CD4-positive, alpha-beta T cell treated with Interleukin-4 for 1 hour (primary cell): Measurements from ENCODE around the gene IGF2BP1.
"Not testable (repeated sequence)": the region's sequence is repeated elsewhere in the genome, so short reads cannot be mapped to it uniquely, and the experiment has no call there.

Experiments used
- DNase-seq, 2 donors: peaks; one replicate each; pipeline ENCODE4 v3.0.0-alpha.2; 2020 to 2022

IGF2BP1 gene

DNA sequence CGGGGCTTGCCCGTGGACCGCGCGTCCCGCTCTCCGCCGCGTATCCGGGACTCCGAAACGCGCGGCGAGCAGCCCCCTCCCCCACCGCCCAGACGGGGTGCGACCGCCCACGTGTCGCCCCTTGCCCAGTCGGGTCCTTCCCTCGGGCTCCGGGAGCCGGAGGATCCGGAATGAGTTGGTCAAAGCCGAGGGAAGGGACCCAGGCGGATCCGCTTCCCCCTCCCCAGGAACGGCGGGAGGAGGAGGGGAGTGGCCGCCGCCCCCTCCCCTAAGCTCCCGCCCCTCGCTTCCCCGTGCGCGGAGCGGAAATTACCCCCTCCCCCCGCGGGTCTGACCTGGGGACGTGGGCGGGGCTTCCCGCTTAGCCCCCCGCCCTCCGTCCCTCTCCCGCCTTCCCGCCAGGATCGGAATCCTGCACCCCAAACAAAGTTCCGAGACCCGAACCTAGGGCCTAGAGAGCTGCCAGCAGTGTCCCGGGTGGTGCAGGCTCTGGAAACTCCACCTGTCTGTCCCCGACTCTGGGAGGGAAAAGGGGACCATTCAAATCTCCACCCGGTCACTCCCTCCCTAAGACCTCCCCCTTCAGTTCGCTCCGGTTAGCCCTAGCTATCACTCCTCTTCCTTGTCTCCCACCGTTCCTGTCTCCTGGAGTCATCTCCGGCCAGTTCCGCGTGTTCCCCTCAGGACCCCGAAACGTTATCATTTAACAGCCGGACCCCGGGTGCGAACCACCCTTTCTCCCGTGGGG, 1.0 kb upstream of the IGF2BP1 start:
- DNase-seq = no peak

DNA sequence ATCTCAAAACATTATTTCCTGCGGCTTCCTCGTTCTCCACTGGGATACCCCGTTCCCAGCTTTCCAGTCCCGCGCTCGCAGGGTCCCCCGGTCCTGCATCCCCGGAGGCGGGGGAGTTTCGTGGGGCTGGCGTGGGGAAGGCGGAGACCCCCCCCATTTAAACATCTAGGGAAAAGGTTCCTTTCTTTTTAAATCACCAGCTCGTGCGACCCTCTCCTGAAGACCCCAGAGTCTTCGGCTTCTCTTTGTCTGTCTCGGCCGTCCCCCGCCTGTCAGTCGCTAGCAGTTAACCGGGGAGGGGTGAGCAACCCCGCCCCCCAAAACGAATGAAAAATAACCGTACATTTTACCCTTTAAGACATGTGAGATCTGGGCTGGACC, 473 bp upstream of the IGF2BP1 start:
- no peak for DNase-seq

DNA sequence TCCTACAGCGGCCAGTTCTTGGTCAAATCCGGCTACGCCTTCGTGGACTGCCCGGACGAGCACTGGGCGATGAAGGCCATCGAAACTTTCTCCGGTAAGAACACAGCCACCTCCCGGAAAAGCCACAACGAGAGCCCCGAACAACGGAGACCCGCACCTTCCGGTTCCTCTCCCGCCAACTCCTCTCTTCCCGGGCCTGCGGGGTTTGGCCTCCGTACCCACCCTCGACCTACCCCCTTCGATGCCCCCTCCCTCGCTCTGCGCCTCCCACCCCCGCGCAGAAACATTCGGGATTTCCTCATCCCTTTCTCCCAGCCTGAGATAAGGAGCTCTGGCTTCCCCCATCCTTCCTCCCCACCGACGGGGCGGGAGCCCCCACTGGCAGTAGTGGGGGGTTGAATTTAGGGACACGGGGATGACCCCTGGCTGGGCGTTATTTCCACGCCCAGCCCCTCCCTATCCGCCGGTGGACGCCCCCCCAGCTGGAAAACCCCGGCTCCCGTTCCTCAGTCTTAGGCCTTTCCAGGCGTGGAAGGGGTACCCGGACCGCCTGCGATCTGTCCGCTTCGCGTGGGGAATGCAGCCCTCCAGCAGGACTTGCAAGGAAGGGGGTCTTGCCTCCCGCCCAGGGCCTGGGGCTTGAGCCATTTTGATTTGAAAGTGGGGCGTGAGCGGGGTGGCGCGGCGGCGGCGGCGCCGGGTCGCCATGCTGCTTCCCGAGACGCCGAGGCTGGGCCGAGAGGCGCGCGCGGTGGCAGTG, 822 bp downstream of the IGF2BP1 start:
- DNase-seq = no peak

DNA sequence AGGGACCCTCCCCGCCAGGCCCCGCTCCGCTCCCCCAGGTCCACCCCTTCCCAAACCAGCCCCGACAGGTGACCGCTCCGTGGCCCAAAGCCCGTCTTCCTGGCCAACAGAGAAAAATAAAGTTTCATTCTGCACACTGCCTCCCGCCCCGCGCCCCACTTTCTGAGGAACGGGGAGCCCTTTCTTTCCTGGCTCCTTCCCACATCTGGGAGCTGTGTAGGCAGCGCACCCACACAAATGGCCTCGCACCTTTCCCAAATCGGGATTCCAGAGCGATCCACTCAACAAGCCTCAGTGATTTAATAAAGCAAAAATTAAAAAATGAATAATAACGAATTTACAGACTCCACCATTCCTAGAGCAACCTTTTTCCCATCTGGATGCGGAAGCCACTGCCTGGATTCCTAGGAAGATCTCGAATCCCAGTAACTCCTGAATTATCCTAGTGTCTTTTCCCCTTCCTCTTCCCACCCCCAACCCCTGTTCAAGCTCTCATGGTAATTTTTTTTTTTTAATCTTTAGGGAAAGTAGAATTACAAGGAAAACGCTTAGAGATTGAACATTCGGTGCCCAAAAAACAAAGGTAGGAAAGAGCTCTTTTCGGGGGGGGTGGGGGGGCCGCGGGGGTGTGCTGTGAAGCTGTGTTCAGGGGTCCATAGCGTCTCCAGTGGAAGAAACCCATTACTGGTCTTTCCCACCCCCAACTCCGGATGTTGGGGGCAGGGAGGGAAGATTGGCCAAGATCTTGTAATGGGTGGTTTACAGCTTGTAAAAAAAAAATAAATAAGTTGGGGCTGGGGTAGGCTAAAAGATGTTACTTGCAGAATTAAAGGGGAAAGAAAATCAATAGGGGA, 1.6 kb downstream of the IGF2BP1 start:
- no peak for DNase-seq

DNA sequence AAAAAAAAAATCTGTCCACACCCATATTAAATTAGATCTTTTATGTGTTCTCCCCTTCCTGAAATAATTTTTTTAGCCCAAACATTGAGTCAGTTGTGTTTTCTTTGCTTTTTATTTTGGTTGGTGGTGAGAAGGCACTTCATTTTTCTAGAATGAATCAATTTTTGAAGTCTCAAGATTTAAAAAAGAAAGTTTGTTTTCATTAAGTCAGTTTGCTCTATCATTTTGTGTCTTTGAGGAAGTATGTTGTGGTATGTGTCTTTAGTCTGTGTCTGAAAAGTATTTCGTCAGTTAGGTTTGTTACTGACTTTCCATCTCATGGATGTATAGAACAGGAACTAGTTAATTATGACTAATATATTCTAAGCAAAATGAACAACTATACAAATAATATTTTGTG, 3.8 kb downstream of the IGF2BP1 start:
- DNase-seq = no peak

DNA sequence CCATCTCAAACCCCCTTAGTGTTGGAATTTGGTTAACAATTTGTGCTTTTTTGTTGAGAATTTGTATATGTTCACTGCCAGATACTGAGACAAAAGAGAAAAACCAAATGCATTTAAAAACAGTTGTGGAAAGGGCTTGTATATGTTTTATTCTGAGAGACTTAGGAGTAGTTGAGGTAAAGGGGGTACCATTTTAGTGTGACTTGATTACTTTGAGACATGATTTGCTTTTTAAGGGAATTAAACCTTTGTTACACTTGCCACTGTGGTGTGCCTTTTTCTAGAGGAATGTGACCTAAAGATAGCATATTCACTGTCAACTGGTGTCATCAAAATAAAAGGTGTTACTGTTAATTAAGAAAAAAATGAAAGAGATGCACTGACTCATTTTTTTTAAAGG, 4.5 kb downstream of the IGF2BP1 start:
- no peak for DNase-seq

DNA sequence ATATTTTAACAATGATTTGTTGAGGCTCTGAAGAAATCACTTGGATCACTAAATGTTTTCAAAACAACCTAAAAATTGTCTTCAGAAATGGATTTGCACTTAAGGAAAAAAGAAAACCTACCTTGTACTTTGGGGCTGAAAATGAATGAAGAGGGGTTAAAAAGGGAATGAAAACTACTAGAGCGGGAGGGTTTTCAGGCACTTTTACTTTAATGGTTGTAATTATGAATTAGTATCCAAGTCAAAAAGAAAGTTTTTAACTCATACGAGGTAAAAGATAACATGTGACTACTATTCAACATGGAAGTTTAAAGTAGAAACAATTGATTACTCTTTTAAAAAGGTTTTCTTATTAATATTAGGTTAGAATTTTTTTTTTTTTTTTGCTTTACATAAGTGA, 5.1 kb downstream of the IGF2BP1 start:
- DNase-seq = no peak

DNA sequence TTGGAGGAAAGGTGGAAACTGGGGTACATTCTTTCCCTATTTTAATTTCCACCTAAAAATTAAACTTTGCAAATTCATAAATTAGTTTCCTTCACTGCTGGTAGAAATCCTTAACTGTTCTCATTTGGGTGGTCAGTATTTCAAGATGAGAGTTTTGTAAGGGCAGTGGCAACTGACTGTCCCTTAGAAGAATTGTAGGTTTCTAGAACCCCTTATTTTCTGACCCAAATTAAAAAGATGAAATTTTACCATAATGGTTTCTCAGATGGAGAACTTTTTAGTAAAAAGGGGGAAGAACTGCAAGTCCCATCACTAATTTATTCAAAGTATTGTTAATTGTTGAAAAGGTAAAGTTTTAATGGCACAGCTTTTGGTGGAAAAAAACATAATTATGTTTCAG, 5.6 kb downstream of the IGF2BP1 start:
- DNase-seq = no peak

DNA sequence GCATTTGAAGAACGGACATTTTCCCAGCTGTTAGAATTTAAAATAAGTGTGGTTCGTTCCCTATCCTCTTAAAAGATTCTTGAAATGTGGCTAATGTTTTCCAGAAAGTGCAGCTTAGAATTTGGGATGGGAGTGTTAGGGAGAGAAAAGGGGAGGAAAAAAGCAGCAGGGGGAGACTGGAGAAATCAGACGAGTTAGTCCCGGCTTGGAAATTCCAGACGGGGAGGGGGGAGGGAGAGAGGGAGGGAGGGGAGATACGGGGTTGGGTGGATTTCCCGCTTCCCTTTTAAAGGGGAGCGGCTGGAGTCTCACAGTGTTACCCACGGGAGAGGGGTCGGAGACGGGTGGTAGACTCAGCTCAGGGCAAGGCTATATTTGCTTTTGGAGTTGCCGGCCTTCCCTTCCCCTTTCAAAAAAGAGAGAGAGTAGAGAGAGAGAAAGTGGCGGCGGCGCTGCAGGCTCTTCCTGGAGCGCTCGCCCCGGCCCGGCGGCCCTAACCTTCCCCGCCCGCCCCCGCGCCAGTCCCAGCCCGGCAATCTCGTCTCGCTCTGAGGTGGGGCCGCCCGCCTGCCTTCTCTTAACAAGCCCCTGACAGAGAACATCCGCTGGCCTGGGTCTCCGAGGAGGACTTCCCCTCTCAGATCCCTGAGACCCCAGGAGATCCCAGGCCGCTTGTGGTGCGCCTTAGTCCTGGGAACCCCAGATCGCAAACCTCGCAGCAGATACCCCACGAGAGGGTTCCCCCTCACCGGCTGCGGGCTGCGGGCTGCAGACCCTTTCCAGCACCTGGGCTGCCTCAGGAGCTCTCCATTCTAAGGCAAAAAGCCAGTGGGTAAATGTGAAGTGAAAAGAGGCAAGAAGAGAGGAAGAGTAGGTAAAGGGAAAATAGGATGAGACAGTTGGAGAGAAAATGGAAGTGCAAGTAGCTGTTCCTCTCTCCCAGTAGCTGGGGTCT, 6.6 kb downstream of the IGF2BP1 start:
- DNase-seq = no peak

DNA sequence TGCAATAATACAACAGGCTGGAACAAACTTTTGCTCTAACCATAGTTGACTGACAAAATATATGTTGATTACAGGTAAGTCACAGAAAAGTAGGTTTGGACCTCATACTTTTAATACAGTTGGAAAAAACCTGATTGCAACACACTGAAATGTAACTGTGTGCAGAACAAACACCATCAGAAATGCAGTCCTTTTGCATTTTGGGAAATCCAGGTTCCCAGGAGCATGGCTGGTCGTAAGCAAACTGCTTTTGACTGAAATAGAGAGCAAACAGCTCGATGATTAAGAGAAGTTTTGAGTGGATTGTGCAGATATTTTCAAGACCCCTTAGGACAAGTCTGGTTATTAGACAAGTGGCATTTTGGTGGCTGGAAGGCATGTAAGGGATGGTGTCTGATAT, 8.0 kb downstream of the IGF2BP1 start:
- no peak for DNase-seq

DNA sequence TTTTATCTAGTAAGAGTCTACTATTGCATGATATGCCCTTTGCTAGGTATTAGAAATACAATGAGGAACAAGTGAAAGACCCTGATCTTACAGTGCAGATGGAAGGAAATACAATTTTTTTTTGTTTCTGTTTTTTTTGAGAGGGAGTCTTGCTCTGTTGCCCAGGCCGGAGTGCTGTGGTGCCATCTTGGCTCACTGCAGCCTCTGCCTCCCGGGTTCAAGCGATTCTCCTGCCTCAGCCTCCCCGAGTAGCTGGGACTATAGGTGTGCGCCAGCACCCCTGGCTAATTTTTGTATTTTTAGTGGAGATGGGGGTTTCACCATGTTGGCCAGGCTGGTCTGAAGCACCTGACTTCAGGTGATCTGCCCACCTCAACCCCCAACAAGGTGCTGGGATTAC, 11.7 kb downstream of the IGF2BP1 start:
- DNase-seq = not testable (repeated sequence)

DNA sequence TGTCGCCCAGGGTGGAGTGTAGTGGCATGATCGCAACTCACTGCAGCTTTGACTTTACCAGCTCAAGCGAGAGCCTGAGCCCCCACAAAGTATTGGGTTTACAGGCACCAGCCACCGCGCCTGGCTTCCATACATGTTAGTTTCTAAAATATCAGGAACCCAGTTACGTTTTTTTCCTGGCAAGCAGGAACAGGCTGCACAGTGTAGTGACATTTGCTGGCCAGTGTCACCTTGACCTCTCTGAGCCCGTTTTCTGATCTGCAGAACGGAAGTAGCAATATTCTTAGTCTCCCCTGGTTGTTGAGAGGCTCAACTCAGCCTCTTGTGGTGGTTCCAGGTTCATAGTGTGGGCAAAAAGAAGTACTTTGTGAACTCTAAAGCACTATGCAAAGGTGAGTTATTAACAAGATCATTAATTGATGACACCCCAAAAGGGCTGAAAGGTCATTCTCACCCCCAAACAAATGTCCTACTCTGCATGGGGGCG, 15.6 kb downstream of the IGF2BP1 start:
- DNase-seq = no peak

DNA sequence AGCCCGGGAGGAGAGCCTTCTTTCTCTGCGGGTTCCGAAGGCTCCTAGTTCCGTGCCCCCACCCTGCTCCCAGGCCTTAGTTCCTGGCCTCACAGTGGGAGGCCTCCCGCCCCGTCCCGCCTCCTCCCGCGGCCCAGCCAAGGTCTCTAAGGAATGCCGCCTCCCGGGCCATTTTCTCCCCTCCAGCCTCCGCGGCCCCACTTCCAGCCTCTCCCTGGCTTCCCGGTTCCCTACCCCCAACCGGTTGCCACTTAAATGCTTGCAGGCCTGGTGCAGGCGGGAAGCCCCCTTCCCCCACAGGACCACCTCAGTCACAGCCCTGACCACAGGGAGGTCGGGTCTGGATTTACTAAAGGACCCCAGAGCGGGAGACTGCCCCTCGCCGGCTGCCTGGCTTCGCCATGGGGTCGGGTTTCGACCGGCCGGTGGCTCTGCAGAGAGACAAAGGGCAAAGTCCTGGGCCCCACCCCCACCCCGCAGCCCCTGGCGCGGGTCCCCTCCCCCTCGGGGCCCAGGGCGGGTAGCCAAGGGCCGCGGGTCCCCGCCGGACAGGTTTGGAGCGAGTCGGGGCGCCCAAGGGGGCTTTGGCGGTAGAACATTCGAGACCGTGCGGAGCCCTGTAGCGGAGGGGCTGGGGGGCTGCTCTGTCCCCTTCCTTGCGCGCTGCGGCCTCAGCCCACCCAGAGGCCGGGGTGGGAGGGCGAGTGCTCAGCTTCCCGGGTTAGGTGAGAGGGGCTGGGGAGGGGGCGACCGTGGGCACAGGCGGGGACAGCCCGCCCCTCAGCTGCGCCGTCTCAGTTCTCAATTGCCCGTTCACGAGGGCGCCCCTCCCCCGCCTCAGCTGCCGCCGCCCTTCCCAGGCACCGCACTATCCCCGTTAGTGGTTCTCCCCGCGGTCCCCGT, 16.4 kb downstream of the IGF2BP1 start:
- DNase-seq = no peak

DNA sequence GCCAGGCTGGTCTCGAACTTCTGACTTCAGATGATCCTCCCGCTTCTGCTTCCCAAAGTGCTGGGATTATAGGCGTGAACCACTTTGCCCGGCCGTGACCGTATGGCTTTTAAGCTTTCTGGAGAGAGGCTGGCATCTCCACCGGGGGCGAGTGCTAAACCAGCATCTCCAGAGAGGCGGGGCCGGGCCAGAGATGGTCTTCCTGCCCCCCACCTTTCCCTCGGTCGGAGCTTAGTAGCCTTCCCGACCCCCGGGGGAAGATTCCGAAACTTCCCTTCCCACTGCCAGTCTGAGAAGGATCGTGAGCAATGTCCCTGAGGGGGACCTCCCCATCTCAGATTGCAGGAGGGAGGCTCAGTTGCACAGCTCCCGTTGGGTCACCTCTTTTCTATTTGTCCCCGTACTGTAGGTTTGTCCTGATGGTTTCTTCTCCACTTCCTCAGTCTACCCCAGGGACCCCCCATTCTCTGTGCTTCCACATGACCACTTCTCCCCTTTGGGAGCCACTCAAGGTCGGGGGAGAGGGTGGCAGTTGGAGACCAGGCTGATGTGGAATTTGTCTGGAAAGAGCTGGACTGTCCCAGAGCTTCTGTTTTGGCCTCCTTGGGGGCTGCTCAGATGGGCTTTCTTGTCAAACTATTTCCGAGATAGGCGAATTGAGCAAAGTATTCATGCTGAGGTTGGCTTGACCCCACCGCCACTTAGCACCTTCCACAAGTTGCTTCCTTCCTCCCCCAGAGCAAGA, 18.2 kb downstream of the IGF2BP1 start:
- no peak for DNase-seq

DNA sequence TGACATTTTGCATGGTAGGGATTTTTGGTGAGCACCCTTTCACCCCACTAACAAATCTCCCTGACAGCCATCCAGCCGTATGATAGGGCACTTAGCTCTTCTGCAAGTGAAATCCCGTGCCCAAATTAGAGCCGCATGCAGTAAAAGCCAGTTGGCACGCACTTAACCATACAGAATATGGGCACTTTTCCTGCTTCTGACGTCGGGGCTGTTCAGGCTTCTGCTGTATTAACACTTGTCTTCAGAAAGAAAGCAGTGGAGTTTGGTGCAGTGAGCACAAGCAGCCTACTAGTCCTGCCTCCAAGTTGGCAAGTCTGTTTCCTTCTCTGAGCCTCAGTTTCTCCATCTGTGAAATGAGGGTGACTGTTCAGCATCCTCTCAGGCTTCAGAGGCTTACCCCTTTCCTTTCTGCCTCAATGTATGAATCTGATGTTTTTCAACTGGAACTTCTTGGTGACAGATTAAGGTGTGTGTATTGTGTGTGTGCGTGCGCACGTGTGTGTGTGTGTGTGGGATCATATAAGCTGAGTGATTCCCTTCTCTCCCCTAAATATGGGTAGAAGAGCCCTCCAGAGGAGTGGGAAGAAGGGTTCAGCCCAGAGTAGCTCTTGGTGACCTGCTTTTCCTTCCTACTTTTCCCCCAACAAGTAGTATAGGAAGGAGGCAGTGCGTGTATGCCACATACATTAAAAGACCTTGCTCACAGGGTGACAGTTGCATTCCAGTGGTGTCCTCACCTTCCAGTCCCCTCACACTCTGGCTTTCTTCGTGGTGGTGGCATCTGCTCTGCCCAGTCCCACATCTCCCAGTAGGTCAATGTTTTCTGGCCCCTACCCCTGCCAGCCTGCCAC, 19.0 kb downstream of the IGF2BP1 start:
- no peak for DNase-seq

DNA sequence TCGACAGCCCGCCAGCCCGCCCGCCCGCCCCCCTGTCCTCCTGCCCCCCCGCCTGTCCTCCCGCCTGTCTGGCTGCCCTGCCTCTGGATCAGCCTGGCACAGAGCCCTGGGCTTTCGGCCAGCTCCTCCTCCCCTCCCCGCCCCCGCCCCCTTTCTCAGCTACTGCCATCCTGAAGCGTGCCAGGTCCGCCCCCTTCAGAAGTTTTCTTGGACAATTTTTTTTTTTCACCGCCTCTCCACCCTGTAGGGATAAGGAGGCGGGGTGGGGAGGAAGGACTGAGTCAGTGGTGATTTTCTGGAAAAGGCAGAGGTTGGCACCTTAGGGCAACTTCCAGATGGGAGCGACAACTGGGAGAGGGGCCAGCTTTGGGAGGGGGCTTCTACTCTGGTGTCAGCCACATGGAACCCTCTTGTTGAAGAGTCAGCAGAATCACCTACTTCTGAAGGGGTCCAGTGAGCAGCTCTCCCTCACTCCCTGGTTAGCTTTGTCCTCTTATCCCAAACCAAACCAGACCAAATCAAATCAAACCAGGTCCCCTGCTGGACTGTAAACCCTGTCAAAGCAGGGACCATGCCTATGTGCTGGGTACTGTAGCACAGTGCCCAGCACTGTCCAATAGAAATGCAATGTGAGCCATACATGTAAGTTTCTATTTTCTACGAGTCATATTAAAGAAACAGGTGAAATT, 19.7 kb downstream of the IGF2BP1 start:
- no peak for DNase-seq

DNA sequence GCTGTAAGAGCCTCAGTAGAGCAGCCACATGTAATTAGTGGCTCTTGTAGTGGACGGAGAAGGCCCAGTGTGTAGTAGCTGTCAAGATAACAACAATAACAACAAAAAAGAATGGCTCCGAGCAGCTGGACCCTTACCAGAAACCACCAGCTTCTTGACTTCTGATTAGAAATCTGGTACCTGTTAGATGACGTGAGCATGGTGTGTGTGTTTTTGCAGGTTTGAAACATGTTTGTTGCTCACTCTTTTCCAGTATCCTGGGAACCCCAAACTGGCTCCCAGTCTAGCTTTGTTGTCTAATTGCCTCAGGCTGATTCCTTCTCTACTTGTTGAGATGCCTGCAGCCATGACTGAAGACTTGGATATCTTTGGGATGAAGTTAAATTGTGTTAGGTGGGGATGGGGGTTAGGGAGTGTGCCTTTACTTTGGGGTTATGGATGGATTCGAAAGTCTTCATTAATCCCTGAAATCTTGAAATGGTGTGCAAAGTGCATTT, 21.0 kb downstream of the IGF2BP1 start:
- DNase-seq = no peak

DNA sequence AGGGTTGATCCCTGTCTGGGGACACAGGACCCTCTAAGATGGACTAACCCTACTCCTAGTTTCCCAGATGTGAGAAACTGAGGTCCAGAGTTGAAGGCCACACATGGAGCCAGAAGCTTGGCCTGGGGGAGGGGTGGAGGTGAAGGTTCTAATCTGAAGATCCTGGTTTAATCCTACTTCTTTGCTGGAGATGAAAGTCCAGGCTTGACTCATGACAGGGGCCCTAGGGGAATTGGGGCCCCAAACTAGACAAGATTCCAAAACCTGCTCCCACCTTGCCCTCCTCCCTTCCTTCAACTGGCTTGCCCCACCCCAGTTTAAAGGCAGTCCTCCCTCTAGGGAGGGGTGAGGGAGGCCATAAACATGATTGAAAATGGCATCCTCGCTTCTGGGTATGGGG, 21.6 kb downstream of the IGF2BP1 start:
- no peak for DNase-seq

DNA sequence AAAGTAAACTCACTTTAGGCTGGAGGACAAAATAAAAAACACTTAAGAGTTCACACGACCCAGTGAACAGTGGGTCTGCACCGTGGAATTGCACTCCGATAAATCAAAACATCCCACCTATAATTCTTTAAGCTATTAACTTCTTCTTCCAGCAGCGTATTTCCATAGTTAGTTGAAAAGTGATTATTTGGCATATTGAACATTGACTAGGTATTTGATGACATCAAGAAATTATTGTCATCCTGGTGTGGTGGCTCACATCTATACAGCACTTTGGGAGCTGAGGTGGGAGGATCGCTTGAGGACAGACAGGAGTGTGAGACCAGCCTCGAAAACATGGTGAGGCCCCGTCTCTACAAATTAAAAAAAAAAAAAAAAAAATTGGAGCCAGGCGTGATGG, 23.4 kb downstream of the IGF2BP1 start:
- DNase-seq = no peak
